Keratinocyte (primary cell): Measurements from ENCODE around the gene SMARCAL1. TPM values are rescaled to one million over a fixed set of nuclear protein-coding genes. Genes with fewer than 3 reads are reported as not detected.

Experiments used
- DNase-seq: peaks from one replicate; pipeline ENCODE4 v3.0.0-alpha.2; 2011; ENCODE audit warnings: low read depth, missing footprints, low spot score
- FAIRE-seq: peaks from 2 replicates; lab custom pipeline; 2011; peaks lifted over from hg19 to GRCh38; lab: Jason Lieb, UNC
- H2AFZ ChIP-seq: 2 replicates; pipeline ENCODE4 v1.6.0; 2012; ENCODE audit warnings: low read length, control low read depth, inconsistent platforms; ENCODE audit not compliant: control insufficient read depth
- H3K27ac ChIP-seq: 2 replicates; pipeline ENCODE4 v1.5.1; 2011; ENCODE audit warnings: low read length; ENCODE audit not compliant: control insufficient read depth, insufficient read depth
- H3K27me3 ChIP-seq: 3 replicates; pipeline ENCODE4 v1.6.0; 2011; ENCODE audit warnings: low read length; ENCODE audit not compliant: control insufficient read depth, insufficient read depth; ENCODE audit errors: extremely low read depth
- H3K36me3 ChIP-seq, 2 experiments: 2 replicates in 1 of 2; 3 replicates in 1 of 2; pipeline ENCODE4 v1.5.1; 2011; ENCODE audit warnings: low read length in 2 of 2, mild to moderate bottlenecking in 1 of 2; ENCODE audit not compliant: control insufficient read depth in 2 of 2, insufficient read depth in 2 of 2; ENCODE audit errors: extremely low read depth in 1 of 2
- H3K4me1 ChIP-seq: 3 replicates; pipeline ENCODE4 v1.5.1; 2011; ENCODE audit warnings: low read length; ENCODE audit not compliant: control insufficient read depth, insufficient read depth; ENCODE audit errors: extremely low read depth
- H3K4me2 ChIP-seq: 3 replicates; pipeline ENCODE4 v1.6.0; 2011; ENCODE audit warnings: low read depth, low read length; ENCODE audit not compliant: control insufficient read depth, insufficient read depth; ENCODE audit errors: extremely low read depth
- H3K4me3 ChIP-seq, 3 experiments: fragments of 200-600 bp in 1 of 3; sonication (generic) in 1 of 3; 2 replicates in 2 of 3; 3 replicates in 1 of 3; pipeline ENCODE4 v1.5.1; 2011 to 2016; ENCODE audit warnings: low read length in 3 of 3, mild to moderate bottlenecking in 3 of 3, control low read depth in 2 of 3, inconsistent platforms in 1 of 3, low read depth in 1 of 3, mixed read lengths in 1 of 3, mixed run types in 1 of 3, moderate library complexity in 1 of 3; ENCODE audit not compliant: control insufficient read depth in 2 of 3, insufficient read depth in 2 of 3; ENCODE audit errors: extremely low read depth in 1 of 3
- H3K79me2 ChIP-seq: 2 replicates; pipeline ENCODE4 v1.6.0; 2012; ENCODE audit warnings: low read length; ENCODE audit not compliant: control insufficient read depth, insufficient read depth
- H3K9ac ChIP-seq: 3 replicates; pipeline ENCODE4 v1.6.0; 2011; ENCODE audit warnings: low read length; ENCODE audit not compliant: control insufficient read depth, insufficient read depth; ENCODE audit errors: extremely low read depth
- H3K9me1 ChIP-seq: 3 replicates; pipeline ENCODE4 v1.6.0; 2011; ENCODE audit warnings: low read length; ENCODE audit not compliant: control insufficient read depth, insufficient read depth; ENCODE audit errors: extremely low read depth
- H3K9me3 ChIP-seq: 2 replicates; pipeline ENCODE4 v1.5.1; 2012; ENCODE audit warnings: low read depth, low read length; ENCODE audit not compliant: control insufficient read depth
- H4K20me1 ChIP-seq: 3 replicates; pipeline ENCODE4 v1.6.0; 2011; ENCODE audit warnings: low read length; ENCODE audit not compliant: control insufficient read depth, insufficient read depth; ENCODE audit errors: extremely low read depth
- EZH2 ChIP-seq: IDR thresholded peaks from one replicate; pipeline ENCODE4 v1.6.1; 2012; ENCODE audit warnings: inconsistent platforms, mild to moderate bottlenecking, low read length, moderate library complexity
- dilution Hi-C: fragments of 300-500 bp; cut with MboI; formaldehyde crosslinking; loops from one replicate; pipeline ENCODE4 v1.7.0; 2020; ENCODE audit warnings: low sequenced_read_pairs; ENCODE audit not compliant: extremely low pct_ligation_motif_present
- polyA plus RNA-seq, 5 experiments: library from polyadenylated mRNA; depleted of rRNA in 3 of 5; stranded (reverse) in 3 of 5; stranded (forward) in 1 of 5; unstranded in 1 of 5; fragments of >200 nt; gene quantifications; 1 replicate in 1 of 5; 2 replicates in 3 of 5; 3 replicates in 1 of 5; pipeline versions ENCODE4 v1.2.1 to v1.2.3, GENCODE V29; 2011 to 2012; ENCODE audit warnings: missing spikeins in 2 of 5, low read depth in 1 of 5, low replicate concordance in 1 of 5
- TF ChIP-seq, protein P1 (sequence below), 3 experiments: IDR thresholded peaks in 1 of 3; conservative IDR thresholded peaks in 1 of 3; optimal IDR thresholded peaks in 1 of 3; 2 replicates in 2 of 3; 3 replicates in 1 of 3; pipeline versions ENCODE3 to v1.5.1; 2011; ENCODE audit warnings: low read length in 3 of 3, mild to moderate bottlenecking in 3 of 3, moderate library complexity in 2 of 3, control low read depth in 1 of 3, inconsistent platforms in 1 of 3; ENCODE audit not compliant: insufficient read depth in 2 of 3; ENCODE audit errors: extremely low read depth in 1 of 3

The SMARCAL1 gene
- polyA plus RNA-seq, 1 donor (not counting 4 experiments of a cell fraction or from before 2014, with no cell fraction given) = 26.3 TPM

DNA sequence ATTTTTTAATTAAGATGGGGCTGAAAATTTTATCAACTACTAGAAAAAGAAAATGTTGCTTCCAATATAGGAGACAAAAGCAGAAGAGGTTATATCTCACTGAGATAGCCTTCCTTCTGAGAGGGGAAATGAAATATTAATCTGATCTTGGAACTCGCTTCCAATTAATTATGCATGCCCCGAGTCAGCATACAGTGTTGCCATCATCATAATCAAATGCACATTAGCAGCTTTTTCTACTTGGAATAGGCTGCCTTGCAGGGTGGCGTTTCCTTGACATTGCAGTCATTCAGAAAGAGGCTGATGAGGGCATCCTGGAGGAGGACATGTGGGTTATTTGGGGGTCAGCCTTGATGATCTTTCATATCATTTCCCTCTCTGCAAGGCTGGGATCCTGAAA, 67.9 kb downstream of the SMARCAL1 start:
- no peak overlapping the region for H2AFZ ChIP-seq
- no peak overlapping the region for H3K4me3 ChIP-seq
- no peaks in the 10 kb centered on the region for H4K20me1 ChIP-seq
- TF ChIP-seq, protein P1, sequence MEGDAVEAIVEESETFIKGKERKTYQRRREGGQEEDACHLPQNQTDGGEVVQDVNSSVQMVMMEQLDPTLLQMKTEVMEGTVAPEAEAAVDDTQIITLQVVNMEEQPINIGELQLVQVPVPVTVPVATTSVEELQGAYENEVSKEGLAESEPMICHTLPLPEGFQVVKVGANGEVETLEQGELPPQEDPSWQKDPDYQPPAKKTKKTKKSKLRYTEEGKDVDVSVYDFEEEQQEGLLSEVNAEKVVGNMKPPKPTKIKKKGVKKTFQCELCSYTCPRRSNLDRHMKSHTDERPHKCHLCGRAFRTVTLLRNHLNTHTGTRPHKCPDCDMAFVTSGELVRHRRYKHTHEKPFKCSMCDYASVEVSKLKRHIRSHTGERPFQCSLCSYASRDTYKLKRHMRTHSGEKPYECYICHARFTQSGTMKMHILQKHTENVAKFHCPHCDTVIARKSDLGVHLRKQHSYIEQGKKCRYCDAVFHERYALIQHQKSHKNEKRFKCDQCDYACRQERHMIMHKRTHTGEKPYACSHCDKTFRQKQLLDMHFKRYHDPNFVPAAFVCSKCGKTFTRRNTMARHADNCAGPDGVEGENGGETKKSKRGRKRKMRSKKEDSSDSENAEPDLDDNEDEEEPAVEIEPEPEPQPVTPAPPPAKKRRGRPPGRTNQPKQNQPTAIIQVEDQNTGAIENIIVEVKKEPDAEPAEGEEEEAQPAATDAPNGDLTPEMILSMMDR (optimal IDR thresholded peaks at IDR 0.05 in 1 of 3, IDR thresholded peaks at IDR 0.05 in 1 of 3, conservative IDR thresholded peaks at IDR 0.05 in 1 of 3; ENCODE audit: extremely low read depth in 1 of 3, insufficient read depth in 2 of 3, low read length in 3 of 3) = no peak
- TF ChIP-seq EZH2 = no peak
- no peaks in the 10 kb centered on the region for H3K9me1 ChIP-seq
- FAIRE-seq (no peak), DNase-seq (no peak)
- peaks cover 13 to 20% of the 10 kb centered on the region in 2 experiments for H3K36me3 ChIP-seq
- no peak overlapping the region for H3K27ac ChIP-seq
- H3K4me1 ChIP-seq = peaks cover 18% of the 10 kb centered on the region
- no peaks in the 10 kb centered on the region for H3K79me2 ChIP-seq
- no peak overlapping the region for H3K4me2 ChIP-seq
- dilution Hi-C loops = no loop called here
- no peak overlapping the region for H3K9ac ChIP-seq
- no peaks in the 10 kb centered on the region for H3K9me3 ChIP-seq
- H3K27me3 ChIP-seq = no peaks in the 10 kb centered on the region

DNA sequence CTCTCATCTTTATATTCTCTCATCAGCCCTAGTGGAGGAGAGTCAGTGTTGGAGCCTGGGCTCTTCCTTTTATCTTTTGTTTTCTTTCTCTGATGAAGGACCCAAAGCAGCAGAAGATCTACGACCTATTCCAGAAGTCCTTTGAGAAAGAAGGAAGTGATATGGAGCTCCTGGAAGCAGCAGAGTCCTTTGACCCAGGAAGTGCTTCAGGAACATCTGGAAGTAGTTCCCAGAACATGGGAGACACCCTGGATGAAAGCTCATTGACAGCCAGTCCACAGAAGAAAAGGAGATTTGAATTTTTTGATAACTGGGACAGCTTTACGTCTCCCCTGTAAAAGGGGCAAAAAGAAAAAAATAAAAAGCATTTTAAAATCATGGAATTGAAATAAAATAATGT, 70.4 kb downstream of the SMARCAL1 start:
- no peak for TF ChIP-seq EZH2
- TF ChIP-seq, protein P1 (optimal IDR thresholded peaks at IDR 0.05 in 1 of 3, IDR thresholded peaks at IDR 0.05 in 1 of 3, conservative IDR thresholded peaks at IDR 0.05 in 1 of 3; ENCODE audit: extremely low read depth in 1 of 3, insufficient read depth in 2 of 3, low read length in 3 of 3) = no peak
- Histone ChIP-seq H3K9ac (no peak overlapping the region), H3K4me3 (no peak overlapping the region), H3K9me3 (no peaks in the 10 kb centered on the region), H3K27me3 (no peaks in the 10 kb centered on the region), H4K20me1 (no peaks in the 10 kb centered on the region), H3K36me3 (peaks cover 10 to 19% of the 10 kb centered on the region in 2 experiments), H2AFZ (no peak overlapping the region), H3K27ac (no peak overlapping the region), H3K9me1 (no peaks in the 10 kb centered on the region), H3K4me1 (peaks cover 13% of the 10 kb centered on the region), H3K4me2 (no peak overlapping the region), H3K79me2 (no peaks in the 10 kb centered on the region)
- DNase-seq (no peak), FAIRE-seq (no peak)
- dilution Hi-C loops = no loop called here
